DND-41 (cell line): Measurements from ENCODE around the gene CPNE5.

Experiments used
- CTCF ChIP-seq: IDR thresholded peaks from 2 replicates; pipeline ENCODE4 v1.5.1; 2012; ENCODE audit warnings: borderline replicate concordance, low read length, moderate library complexity, mild to moderate bottlenecking; ENCODE audit not compliant: poor library complexity, severe bottlenecking; ENCODE audit errors: extremely low read depth
- EZH2 ChIP-seq: IDR thresholded peaks from 3 replicates; pipeline ENCODE4 v1.6.1; 2012; ENCODE audit warnings: borderline replicate concordance, low read depth, mild to moderate bottlenecking, moderate library complexity, low read length, inconsistent platforms; ENCODE audit not compliant: severe bottlenecking

- TF ChIP-seq CTCF: no peak
- no peak for TF ChIP-seq EZH2
These were observed 6.9 kb downstream of the CPNE5 start for GRCh38 chr6:36832313-36832712.
